ENCODE results near the gene ZNF697.

ZNF697 gene

GRCh38 chr1:119679223-119679622, 31.2 kb upstream of the ZNF697 start:
- Histone ChIP-seq H3K36me3 (ENCODE audit: control insufficient read depth in 2 of 2, insufficient read depth in 1 of 2, low read length in 2 of 2) (no peaks in the 10 kb centered on the region), H3K4me3 (ENCODE audit: low read depth, low read length) (no peak overlapping the region), H3K4me1 (ENCODE audit: control insufficient read depth, insufficient read depth, low read length) (no peaks in the 10 kb centered on the region; the same call in 1 of the 2 replicates), H3K27ac (ENCODE audit: extremely low read depth, low read depth, low read length) (no peak overlapping the region), H3K9me3 (ENCODE audit: control insufficient read depth, insufficient read depth, low read depth, low read length) (no peaks in the 10 kb centered on the region)
- ChIA-PET CTCF (interaction anchor here (0.8 to 6.1 kb wide), 5 partner anchors 15 to 129 kb away, joined by 3 to 59 read pairs (median 3); partner anchors contain the start of gene ZNF697), POLR2A (interaction anchor here (0.7 to 2.1 kb wide), 2 partner anchors 31 to 33 kb away, joined by 5 to 10 read pairs; partner anchors contain the start of genes PHGDH and ZNF697)
- TF ChIP-seq SCRT1 (tag by site-specific recombination; IDR thresholded peaks at IDR 0.05; ENCODE audit: borderline replicate concordance), result peak; percentile 53; the same call in 1 of the 2 replicates
- TF ChIP-seq ZNF639 (tag by site-specific recombination; IDR thresholded peaks at IDR 0.05), result no peak
- TF ChIP-seq ZNF449 (tag by site-specific recombination; IDR thresholded peaks at IDR 0.05), result no peak
- TF ChIP-seq ZNF112 (tag by site-specific recombination; IDR thresholded peaks at IDR 0.05), result no peak
- no peak for TF ChIP-seq ZNF157 (tag by site-specific recombination; IDR thresholded peaks at IDR 0.05)
- TF ChIP-seq SCRT2 (tag by site-specific recombination; IDR thresholded peaks at IDR 0.05), result peak; percentile 64
- no peak for TF ChIP-seq ZNF518A (tag by site-specific recombination; conservative IDR thresholded peaks at IDR 0.05; ENCODE audit: low read depth)

- no peaks in the 10 kb centered on the region for H3K36me3 ChIP-seq (ENCODE audit: control insufficient read depth in 2 of 2, insufficient read depth in 1 of 2, low read length in 2 of 2)
- H3K9me3 ChIP-seq (ENCODE audit: control insufficient read depth, insufficient read depth, low read depth, low read length), result no peaks in the 10 kb centered on the region
- POLR2A ChIA-PET, result interaction anchor here (0.8 to 0.9 kb wide), 2 partner anchors 28 to 29 kb away, joined by 3 to 5 read pairs; partner anchors contain the start of gene ZNF697
- H3K4me1 ChIP-seq (ENCODE audit: control insufficient read depth, insufficient read depth, low read length), result no peaks in the 10 kb centered on the region; the same call in 1 of the 2 replicates
- CTCF ChIA-PET, result interaction anchor here (0.6 to 6.5 kb wide), 17 partner anchors 10 to 138 kb away, joined by 3 to 136 read pairs (median 8); partner anchors contain the start of genes PHGDH and ZNF697
- H3K4me3 ChIP-seq (ENCODE audit: low read depth, low read length), result no peak overlapping the region
- H3K27ac ChIP-seq (ENCODE audit: extremely low read depth, low read depth, low read length), result no peak overlapping the region
- peak; percentile 13; the same call in 1 of the 2 replicates for TF ChIP-seq FEZF1 (tag by site-specific recombination; IDR thresholded peaks at IDR 0.05)
- TF ChIP-seq IKZF3 (tag by site-specific recombination; IDR thresholded peaks at IDR 0.05), result no peak
- no peak for TF ChIP-seq ZNF416 (tag by site-specific recombination; IDR thresholded peaks at IDR 0.05)
- peak; percentile 63; the same call in 1 of the 2 replicates for TF ChIP-seq ZNF121 (tag by site-specific recombination; IDR thresholded peaks at IDR 0.05)
- no peak for TF ChIP-seq ZBTB20 (tag by site-specific recombination; IDR thresholded peaks at IDR 0.05)
- TF ChIP-seq ZNF175 (tag by site-specific recombination; IDR thresholded peaks at IDR 0.05), result no peak
- no peak for TF ChIP-seq ZNF239 (tag by site-specific recombination; IDR thresholded peaks at IDR 0.05)
- TF ChIP-seq, protein P1, sequence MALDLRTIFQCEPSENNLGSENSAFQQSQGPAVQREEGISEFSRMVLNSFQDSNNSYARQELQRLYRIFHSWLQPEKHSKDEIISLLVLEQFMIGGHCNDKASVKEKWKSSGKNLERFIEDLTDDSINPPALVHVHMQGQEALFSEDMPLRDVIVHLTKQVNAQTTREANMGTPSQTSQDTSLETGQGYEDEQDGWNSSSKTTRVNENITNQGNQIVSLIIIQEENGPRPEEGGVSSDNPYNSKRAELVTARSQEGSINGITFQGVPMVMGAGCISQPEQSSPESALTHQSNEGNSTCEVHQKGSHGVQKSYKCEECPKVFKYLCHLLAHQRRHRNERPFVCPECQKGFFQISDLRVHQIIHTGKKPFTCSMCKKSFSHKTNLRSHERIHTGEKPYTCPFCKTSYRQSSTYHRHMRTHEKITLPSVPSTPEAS (tag by site-specific recombination; IDR thresholded peaks at IDR 0.05), result no peak
- TF ChIP-seq ZNF610 (tag by site-specific recombination; IDR thresholded peaks at IDR 0.05; ENCODE audit: borderline replicate concordance), result no peak
- TF ChIP-seq ZNF521 (tag by site-specific recombination; IDR thresholded peaks at IDR 0.05), result no peak
- no peak for TF ChIP-seq ZNF600 (tag by site-specific recombination; IDR thresholded peaks at IDR 0.05)
- TF ChIP-seq WT1 (tag by site-specific recombination; IDR thresholded peaks at IDR 0.05), result peak; percentile 13; the same call in 1 of the 2 replicates
- 0 out of 2 replicates have a peak, but pooled peaks have one; percentile 20 for TF ChIP-seq ZBTB44 (tag by site-specific recombination; IDR thresholded peaks at IDR 0.05)
Measured at GRCh38 chr1:119676571-119677206, 28.6 kb upstream of the ZNF697 start.
